HCT116 (cell line): ENCODE results near the gene PDE4D. TPM values are rescaled to one million over a fixed set of nuclear protein-coding genes. Genes with fewer than 3 reads are reported as not detected.

Experiments
- ATAC-seq: fragments of 200-7000 bp; cut with Tn5 transposase; 2 replicates; pipeline ENCODE4 v1.9.1; 2020; ENCODE audit warnings: mild to moderate bottlenecking, moderate library complexity
- BruUV-seq: library from RNA; stranded (reverse); fragments of 400-500 nt; replicated peaks from 2 replicates; lab custom pipeline; 2021; lab: Mats Ljungman, UMichigan
- CTCF ChIA-PET: fragments of 300-600 bp; sonication (Branson Sonifier 250); formaldehyde crosslinking; loops from one replicate; lab custom pipeline; 2021; ENCODE audit warnings: antibody characterized with exemption; lab: Charles Lee
- POLR2A ChIA-PET: fragments of 300-600, 350-600 bp; sonication (Branson Sonifier 250); formaldehyde crosslinking; loops from one replicate; lab custom pipeline; 2021; ENCODE audit warnings: antibody characterized with exemption; lab: Charles Lee
- RAD21 ChIA-PET, 2 experiments: fragments of 300-600 bp; sonication (Branson Sonifier 250); formaldehyde crosslinking; loops; one replicate each; lab custom pipeline; 2023; ENCODE audit warnings: low total read pairs in 2 of 2; ENCODE audit not compliant: uncharacterized antibody in 2 of 2, unreplicated experiment in 2 of 2, low non-redundant PET in 1 of 2; lab: Charles Lee
- DNase-seq: peaks from one replicate; pipeline ENCODE4 v3.0.0-alpha.2; 2010; ENCODE audit warnings: low read depth, low spot score
- H2AFZ ChIP-seq: fragments of 200-600 bp; shearing (Covaris generic), sonication (generic); 2 replicates; pipeline ENCODE4 v1.6.1; 2017; ENCODE audit warnings: low read depth, mixed run types, mixed read lengths, antibody characterized with exemption, low read length; ENCODE audit not compliant: poor library complexity, severe bottlenecking
- H3K27ac ChIP-seq: 2 replicates; pipeline ENCODE4 v1.5.1; 2012; ENCODE audit warnings: low read depth, low read length
- H3K27me3 ChIP-seq: fragments of 200-600 bp; sonication (generic); 2 replicates; pipeline ENCODE4 v1.6.1; 2016; ENCODE audit warnings: mixed run types, low read length, mixed read lengths; ENCODE audit not compliant: insufficient read depth
- H3K36me3 ChIP-seq, 2 experiments: fragments of 200-500 bp in 1 of 2; fragments of 200-600 bp in 1 of 2; sonication (Bioruptor generic) in 1 of 2; sonication (generic) in 1 of 2; 2 replicates each; pipeline versions ENCODE4 v1.5.1 to v1.6.1; 2014 to 2016; ENCODE audit warnings: low read length in 2 of 2, inconsistent platforms in 1 of 2, mixed read lengths in 1 of 2, mixed run types in 1 of 2; ENCODE audit not compliant: insufficient read depth in 2 of 2, control insufficient read depth in 1 of 2
- H3K4me1 ChIP-seq, 2 experiments: fragments of 200-600 bp in 1 of 2; sonication (generic) in 1 of 2; 2 replicates each; pipeline versions ENCODE4 v1.5.1 to v1.6.1; 2012 to 2017; ENCODE audit warnings: low read length in 2 of 2, inconsistent platforms in 1 of 2, mild to moderate bottlenecking in 1 of 2, mixed read lengths in 1 of 2, mixed run types in 1 of 2, moderate library complexity in 1 of 2; ENCODE audit not compliant: insufficient read depth in 2 of 2, control insufficient read depth in 1 of 2
- H3K4me2 ChIP-seq: fragments of 200-600 bp; sonication (generic); 2 replicates; pipeline ENCODE4 v1.6.1; 2017; ENCODE audit warnings: mixed run types, low read length, mixed read lengths
- H3K4me3 ChIP-seq, 2 experiments: fragments of 200-600 bp in 1 of 2; sonication (generic) in 1 of 2; replicated peaks in 1 of 2; 2 replicates each; pipeline ENCODE4 v1.5.1; 2011 to 2016; ENCODE audit warnings: low read length in 2 of 2, control low read depth in 1 of 2, low read depth in 1 of 2, mild to moderate bottlenecking in 1 of 2, mixed read lengths in 1 of 2, mixed run types in 1 of 2
- H3K79me2 ChIP-seq: fragments of 200-600 bp; sonication (generic); 2 replicates; pipeline ENCODE4 v1.6.1; 2017; ENCODE audit warnings: mild to moderate bottlenecking, mixed run types, low read length, moderate library complexity, mixed read lengths; ENCODE audit not compliant: insufficient read depth
- H3K9ac ChIP-seq: fragments of 200-600 bp; sonication (generic); 2 replicates; pipeline ENCODE4 v1.6.1; 2016; ENCODE audit warnings: low read length, mixed read lengths
- H3K9me2 ChIP-seq: fragments of 200-600 bp; sonication (generic), shearing (Covaris generic); 2 replicates; pipeline ENCODE4 v1.6.1; 2017; ENCODE audit warnings: mixed run types, mild to moderate bottlenecking, moderate library complexity; ENCODE audit not compliant: insufficient read depth
- H3K9me3 ChIP-seq, 2 experiments: fragments of 200-500 bp in 1 of 2; fragments of 200-600 bp in 1 of 2; sonication (Bioruptor generic) in 1 of 2; sonication (generic) in 1 of 2; 2 replicates each; pipeline ENCODE4 v1.6.1; 2014 to 2017; ENCODE audit warnings: low read length in 2 of 2, mixed read lengths in 2 of 2, inconsistent platforms in 1 of 2, low read depth in 1 of 2, mild to moderate bottlenecking in 1 of 2, mixed run types in 1 of 2, moderate library complexity in 1 of 2; ENCODE audit not compliant: control insufficient read depth in 1 of 2, insufficient read depth in 1 of 2
- H4K20me1 ChIP-seq: fragments of 200-600 bp; sonication (generic), shearing (Covaris generic); 2 replicates; pipeline ENCODE4 v1.6.1; 2017; ENCODE audit warnings: mixed run types, mild to moderate bottlenecking, moderate library complexity; ENCODE audit not compliant: insufficient read depth
- CBX3 ChIP-seq: IDR thresholded peaks from 2 replicates; pipeline ENCODE4 v1.6.1; 2012; ENCODE audit warnings: low read depth
- CEBPB ChIP-seq: IDR thresholded peaks from 2 replicates; pipeline ENCODE4 v1.6.1; 2012; ENCODE audit warnings: low read depth
- ELF1 ChIP-seq: IDR thresholded peaks from 2 replicates; pipeline ENCODE4 v1.6.1; 2012; ENCODE audit warnings: low read depth, borderline replicate concordance
- EZH2 ChIP-seq: fragments of 200-600 bp; sonication (generic); IDR thresholded peaks from 2 replicates; pipeline ENCODE4 v1.6.1; 2017; ENCODE audit warnings: antibody characterized with exemption, mixed run types
- EZH2phosphoT487 ChIP-seq: fragments of 200-600 bp; IDR thresholded peaks from 2 replicates; pipeline ENCODE4 v1.6.1; 2018; ENCODE audit warnings: antibody characterized with exemption, borderline replicate concordance
- FOSL1 ChIP-seq: IDR thresholded peaks from 2 replicates; pipeline ENCODE4 v1.6.1; 2012; ENCODE audit warnings: low read depth
- JUND ChIP-seq: IDR thresholded peaks from 2 replicates; pipeline ENCODE4 v1.6.1; 2012
- POLR2A ChIP-seq: IDR thresholded peaks from 2 replicates; pipeline ENCODE4 v1.7.0; 2011; ENCODE audit warnings: borderline replicate concordance; ENCODE audit not compliant: insufficient read depth, insufficient read length; ENCODE audit errors: extremely low read depth
- POLR2AphosphoS5 ChIP-seq: IDR thresholded peaks from 2 replicates; pipeline ENCODE4 v1.6.1; 2011; ENCODE audit warnings: mild to moderate bottlenecking, low read depth, low read length, moderate library complexity
- SP1 ChIP-seq: IDR thresholded peaks from 2 replicates; pipeline ENCODE4 v1.6.1; 2012; ENCODE audit warnings: low read depth
- SRF ChIP-seq: IDR thresholded peaks from 2 replicates; pipeline ENCODE4 v1.6.1; 2012; ENCODE audit warnings: low read depth
- YY1 ChIP-seq: IDR thresholded peaks from 2 replicates; pipeline ENCODE4 v1.6.1; 2011; ENCODE audit warnings: low read length, low read depth, moderate library complexity, mild to moderate bottlenecking; ENCODE audit not compliant: insufficient replicate concordance; ENCODE audit errors: extremely low read depth
- ZFX ChIP-seq: fragments of 450-650 bp; IDR thresholded peaks from 2 replicates; pipeline ENCODE4 v1.6.1; 2017
- intact Hi-C: fragments of 100-400 bp; cut with micrococcal nuclease; formaldehyde crosslinking; loops from 2 replicates; pipeline ENCODE4 v1.10.0; 2022
- total RNA-seq: library from RNA; stranded (reverse); gene quantifications from one replicate; pipeline ENCODE4 v1.2.1, GENCODE V29; 2021; ENCODE audit not compliant: unreplicated experiment

Gene PDE4D
- total RNA-seq, 1 experiment from 2014 or later: 1.1 TPM

DNA sequence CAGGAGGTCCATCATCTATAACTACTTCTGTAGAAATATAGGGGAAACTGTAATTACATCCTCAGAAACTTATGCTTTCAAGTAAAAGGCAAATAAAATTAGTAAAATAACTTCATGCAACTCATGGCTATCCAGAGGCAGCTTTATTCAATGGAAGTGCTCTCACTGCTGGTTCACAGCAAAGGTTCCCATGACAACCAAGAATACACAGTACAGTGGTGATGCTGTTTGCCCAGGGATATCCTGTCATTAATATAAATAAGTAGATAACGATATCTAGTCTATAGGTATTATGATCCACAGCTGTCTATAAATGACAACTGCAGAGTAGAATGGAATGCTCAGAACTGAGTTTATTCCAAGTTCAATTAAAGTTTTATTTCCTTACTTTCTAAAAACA lies 390.3 kb downstream of the PDE4D start:
- no peaks in the 10 kb centered on the region; the same call in 1 of the 2 replicates for H4K20me1 ChIP-seq
- CTCF ChIA-PET: no interaction called here
- no peak for TF ChIP-seq FOSL1
- no peak for TF ChIP-seq JUND
- no peak for TF ChIP-seq EZH2
- TF ChIP-seq YY1: no peak
- no peak for TF ChIP-seq EZH2phosphoT487
- TF ChIP-seq SRF: no peak
- TF ChIP-seq SP1: no peak
- TF ChIP-seq POLR2AphosphoS5: no peak
- no peak for TF ChIP-seq ZFX
- no peak for TF ChIP-seq CEBPB
- no peak for TF ChIP-seq POLR2A
- TF ChIP-seq CBX3: no peak

DNA sequence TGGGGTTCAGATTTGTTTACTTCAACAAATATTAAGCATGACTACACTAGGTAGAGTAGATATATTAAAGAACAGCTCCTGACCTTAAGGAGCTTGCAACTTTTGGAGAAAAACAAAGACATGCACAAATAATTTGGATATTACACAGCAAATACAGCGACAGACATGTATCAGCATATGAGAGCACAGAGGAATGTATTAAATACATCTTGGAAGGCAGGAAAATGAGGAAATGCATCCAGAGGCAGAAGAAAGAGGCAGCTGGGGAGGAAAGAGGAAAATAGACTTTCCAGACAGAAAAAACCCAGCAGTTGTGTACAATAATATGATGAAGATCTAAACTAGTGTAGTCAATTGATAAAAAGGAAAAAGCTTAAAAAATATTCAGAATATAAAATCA lies 392.2 kb downstream of the PDE4D start:
- no peak for TF ChIP-seq ELF1
- Histone ChIP-seq H3K36me3 (no peaks in the 10 kb centered on the region), H3K9me3 (no peaks in the 10 kb centered on the region), H3K4me1 (no peaks in the 10 kb centered on the region), H3K27me3 (peaks cover 8% of the 10 kb centered on the region), H3K27ac (no peak overlapping the region), H3K9me2 (no peaks in the 10 kb centered on the region), H3K9ac (no peak overlapping the region), H3K4me2 (no peak overlapping the region), H3K79me2 (no peaks in the 10 kb centered on the region), H4K20me1 (no peaks in the 10 kb centered on the region; the same call in 1 of the 2 replicates), H3K4me3 (no peak overlapping the region), H2AFZ (no peak overlapping the region)
- ATAC-seq (no peak), DNase-seq (no peak)
- BruUV-seq: no TSS peak
- RAD21 ChIA-PET: no interaction called here
- CTCF ChIA-PET: no interaction called here
- intact Hi-C loops: no loop called here
- POLR2A ChIA-PET: no interaction called here

More for the DNA sequence above, 390.3 kb downstream of the PDE4D start:
- intact Hi-C loops: no loop called here
- Histone ChIP-seq H3K4me2 (no peak overlapping the region), H3K4me3 (no peak overlapping the region), H3K27me3 (peaks cover 8% of the 10 kb centered on the region), H3K4me1 (no peaks in the 10 kb centered on the region), H3K9me2 (no peaks in the 10 kb centered on the region), H3K27ac (no peak overlapping the region), H3K9ac (no peak overlapping the region), H3K79me2 (no peaks in the 10 kb centered on the region), H3K36me3 (no peaks in the 10 kb centered on the region), H3K9me3 (no peaks in the 10 kb centered on the region), H2AFZ (no peak overlapping the region)
- no peak for DNase-seq
- RAD21 ChIA-PET: no interaction called here
- no TSS peak for BruUV-seq
- no peak for ATAC-seq
- POLR2A ChIA-PET: no interaction called here
